HuH-7 (cell line): ENCODE measurements around the gene FFAR3.
"Not testable (repeated sequence)": the region's sequence is repeated elsewhere in the genome, so short reads cannot be mapped to it uniquely, and the experiment has no call there.

Experiments
- DNase-seq: peaks from one replicate; pipeline ENCODE4 v3.0.0; 2011; ENCODE audit warnings: low spot score

The FFAR3 gene

DNA sequence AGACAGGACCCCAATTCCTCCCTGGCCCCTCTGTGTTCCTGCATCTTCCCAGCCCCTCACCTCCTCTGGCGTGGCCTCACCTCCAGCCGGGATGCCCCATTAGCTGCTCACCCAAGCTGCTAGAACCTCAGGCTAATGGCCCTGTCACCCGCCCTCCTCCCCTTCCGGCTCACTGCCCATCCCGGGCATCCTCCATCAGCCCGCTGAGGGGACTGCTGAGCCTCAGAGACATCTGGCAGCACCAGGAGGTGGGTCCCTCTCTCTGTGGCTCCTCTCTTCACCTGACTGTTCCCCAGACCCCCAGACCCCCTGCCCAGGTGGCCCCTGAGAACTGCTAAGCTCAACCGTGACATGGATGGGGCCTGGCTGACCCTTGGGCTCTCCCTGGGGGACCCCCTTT lies 7.7 kb upstream of the FFAR3 start:
- DNase-seq, result no peak

DNA sequence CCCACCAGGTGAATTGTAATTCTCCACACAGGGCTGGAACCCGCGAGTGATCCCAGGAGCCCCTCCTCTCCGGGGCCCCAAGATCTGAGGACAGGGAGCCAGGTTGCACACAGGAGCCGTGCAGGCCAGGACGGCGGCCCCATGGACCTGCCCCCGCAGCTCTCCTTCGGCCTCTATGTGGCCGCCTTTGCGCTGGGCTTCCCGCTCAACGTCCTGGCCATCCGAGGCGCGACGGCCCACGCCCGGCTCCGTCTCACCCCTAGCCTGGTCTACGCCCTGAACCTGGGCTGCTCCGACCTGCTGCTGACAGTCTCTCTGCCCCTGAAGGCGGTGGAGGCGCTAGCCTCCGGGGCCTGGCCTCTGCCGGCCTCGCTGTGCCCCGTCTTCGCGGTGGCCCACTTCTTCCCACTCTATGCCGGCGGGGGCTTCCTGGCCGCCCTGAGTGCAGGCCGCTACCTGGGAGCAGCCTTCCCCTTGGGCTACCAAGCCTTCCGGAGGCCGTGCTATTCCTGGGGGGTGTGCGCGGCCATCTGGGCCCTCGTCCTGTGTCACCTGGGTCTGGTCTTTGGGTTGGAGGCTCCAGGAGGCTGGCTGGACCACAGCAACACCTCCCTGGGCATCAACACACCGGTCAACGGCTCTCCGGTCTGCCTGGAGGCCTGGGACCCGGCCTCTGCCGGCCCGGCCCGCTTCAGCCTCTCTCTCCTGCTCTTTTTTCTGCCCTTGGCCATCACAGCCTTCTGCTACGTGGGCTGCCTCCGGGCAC lies 6.7 kb upstream of the FFAR3 start:
- no peak for DNase-seq

GRCh38 chr19:35352177-35352447 lies 6.1 kb upstream of the FFAR3 start:
- DNase-seq, result no peak

- DNase-seq, result peak; percentile 98
Measured at GRCh38 chr19:35352448-35353304, 5.6 kb upstream of the FFAR3 start.

DNA sequence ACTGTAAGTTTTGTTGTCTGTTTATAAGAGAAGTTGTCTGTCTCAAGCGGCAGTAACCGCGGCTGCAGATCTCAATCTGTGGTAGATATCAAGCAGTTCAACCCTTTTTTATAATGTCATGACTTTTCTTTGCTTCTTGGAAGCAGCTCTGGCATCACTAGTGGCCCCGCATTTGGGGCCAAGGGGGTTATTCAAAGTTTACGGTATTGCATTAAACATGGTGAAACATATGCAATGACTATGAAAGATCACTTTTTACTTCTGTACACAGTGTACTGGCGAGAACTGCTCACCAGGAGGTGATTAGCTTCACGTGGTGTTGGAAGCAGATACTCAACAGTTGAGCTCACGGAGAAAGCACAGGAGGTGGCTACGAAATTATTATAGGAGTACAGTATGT lies 4.6 kb upstream of the FFAR3 start:
- no peak for DNase-seq

- DNase-seq, result no peak
Measured at GRCh38 chr19:35354898-35355297, 3.4 kb upstream of the FFAR3 start.

- no peak for DNase-seq
Measured at GRCh38 chr19:35355791-35356460, 2.3 kb upstream of the FFAR3 start.

DNA sequence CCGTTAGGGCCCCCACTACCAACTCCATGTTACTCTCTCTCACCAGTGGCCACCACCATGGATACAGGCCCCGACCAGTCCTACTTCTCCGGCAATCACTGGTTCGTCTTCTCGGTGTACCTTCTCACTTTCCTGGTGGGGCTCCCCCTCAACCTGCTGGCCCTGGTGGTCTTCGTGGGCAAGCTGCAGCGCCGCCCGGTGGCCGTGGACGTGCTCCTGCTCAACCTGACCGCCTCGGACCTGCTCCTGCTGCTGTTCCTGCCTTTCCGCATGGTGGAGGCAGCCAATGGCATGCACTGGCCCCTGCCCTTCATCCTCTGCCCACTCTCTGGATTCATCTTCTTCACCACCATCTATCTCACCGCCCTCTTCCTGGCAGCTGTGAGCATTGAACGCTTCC lies 574 bp downstream of the FFAR3 start:
- not testable (repeated sequence) for DNase-seq

GRCh38 chr19:35359395-35359794 lies 1.1 kb downstream of the FFAR3 start:
- not testable (repeated sequence) for DNase-seq

DNA sequence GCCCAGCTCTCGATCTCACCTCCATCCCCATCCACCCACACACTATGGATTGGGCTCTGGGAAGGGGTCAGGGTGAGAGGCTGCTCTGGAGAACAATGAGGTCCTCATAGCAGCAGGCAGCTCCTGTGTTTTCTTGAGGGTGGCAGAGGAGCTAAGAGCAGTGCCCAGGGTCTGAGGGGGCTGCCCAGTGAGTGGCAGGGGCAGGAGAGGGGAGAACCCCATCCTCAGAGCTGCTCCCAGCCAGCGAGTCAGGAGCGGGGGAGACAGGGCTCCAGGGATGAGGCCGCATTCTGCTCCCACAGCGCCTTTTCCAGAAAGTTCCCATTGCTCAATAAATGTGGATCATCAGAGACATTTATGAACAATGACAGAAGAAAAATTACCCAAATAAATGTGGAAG lies 1.8 kb downstream of the FFAR3 start:
- DNase-seq, result not testable (repeated sequence)

GRCh38 chr19:35360880-35361420 lies 2.7 kb downstream of the FFAR3 start:
- DNase-seq, result no peak

- no peak for DNase-seq
Measured at GRCh38 chr19:35362261-35363000, 4.2 kb downstream of the FFAR3 start.

GRCh38 chr19:35363001-35363590 lies 4.8 kb downstream of the FFAR3 start:
- no peak for DNase-seq

DNA sequence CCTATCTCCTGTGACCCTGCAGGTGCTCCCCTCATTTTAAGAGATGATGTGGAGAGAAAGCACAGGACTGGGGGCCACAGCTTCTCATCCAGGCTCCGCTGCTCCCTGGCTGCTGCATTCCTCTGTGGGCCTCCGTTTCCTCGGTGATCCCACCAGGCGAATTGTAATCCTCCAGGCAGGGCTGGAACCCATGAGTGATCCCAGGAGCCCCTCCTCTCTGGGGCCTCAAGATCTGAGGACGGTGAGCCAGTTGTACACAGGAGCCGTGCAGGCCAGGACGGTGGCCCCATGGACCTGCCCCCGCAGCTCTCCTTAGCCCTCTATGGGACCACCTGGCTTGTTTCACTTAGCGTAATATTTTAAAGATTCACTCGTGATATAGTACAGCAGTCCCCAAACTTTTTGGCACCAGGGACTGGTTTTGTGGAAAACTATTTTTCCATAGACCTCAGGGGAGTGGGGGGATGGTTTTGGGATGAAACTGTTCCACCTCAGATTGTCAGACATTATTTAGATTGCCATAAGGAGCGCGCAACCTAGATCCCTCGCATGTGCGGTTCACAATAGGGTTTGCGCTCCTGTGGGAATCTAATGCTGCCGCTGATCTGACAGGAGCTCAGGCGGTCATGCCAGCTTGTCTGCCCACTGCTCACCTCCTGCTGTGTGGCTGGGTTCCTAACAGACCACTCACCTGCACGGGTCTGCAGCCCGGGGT lies 5.6 kb downstream of the FFAR3 start:
- no peak for DNase-seq

DNA sequence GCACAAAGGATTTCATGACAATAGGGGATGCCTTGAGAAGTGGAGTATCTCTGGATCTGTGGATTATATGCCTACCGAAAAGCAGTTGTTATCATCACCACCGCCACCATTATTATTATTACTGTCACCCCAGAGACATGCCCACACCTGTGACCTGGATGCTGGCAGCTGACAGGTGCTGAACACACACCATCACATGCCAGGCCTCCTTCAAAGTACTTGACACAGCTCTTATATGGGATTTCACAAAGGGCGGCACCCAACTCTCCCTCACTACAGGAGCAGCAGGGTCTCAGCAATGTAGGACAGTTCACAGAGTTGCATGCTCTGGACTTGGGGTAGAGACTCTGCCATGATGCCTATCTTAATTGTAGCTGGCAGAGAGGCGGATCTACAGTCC lies 7.0 kb downstream of the FFAR3 start:
- no peak for DNase-seq

DNA sequence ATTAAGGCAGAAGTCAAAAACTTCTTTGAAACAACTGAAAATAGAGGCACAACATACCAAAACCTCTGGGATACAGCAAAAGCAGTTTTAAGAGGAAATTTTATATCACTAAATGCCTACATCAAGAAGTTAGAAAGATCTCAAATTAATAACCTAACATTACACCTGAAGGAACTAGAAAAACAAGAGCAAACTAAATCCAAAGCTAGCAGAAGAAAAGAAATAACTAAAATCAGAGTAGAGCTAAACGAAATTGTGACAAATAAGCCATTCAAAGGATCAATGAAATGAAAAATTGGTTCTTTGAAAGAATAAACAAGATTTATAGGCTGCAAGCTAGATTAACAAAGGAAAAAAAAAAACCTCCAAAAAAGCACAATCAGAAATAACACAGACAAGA lies 10.1 kb downstream of the FFAR3 start:
- no peak for DNase-seq

DNA sequence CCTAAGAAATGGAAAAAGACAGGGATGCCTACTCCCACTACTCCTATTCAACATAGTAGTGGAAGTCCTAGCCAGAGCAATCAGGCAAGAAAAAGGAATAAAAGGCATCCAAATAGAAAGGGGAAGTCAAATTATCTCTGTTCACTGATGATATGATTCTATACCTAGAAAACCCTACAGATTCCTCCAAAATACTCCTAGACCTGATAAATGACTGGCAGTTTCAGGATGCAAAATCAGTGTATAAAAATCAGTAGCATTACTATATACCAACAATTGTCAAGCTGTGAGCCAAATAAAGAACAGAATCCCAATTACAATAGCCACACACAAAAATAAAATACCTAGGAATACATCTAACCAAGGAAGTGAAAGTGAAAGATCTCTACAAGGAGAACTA lies 11.3 kb downstream of the FFAR3 start:
- no peak for DNase-seq

- no peak for DNase-seq
Measured at GRCh38 chr19:35370722-35371121, 12.5 kb downstream of the FFAR3 start, which contains the start of gene GPR42. Gene GPR42, plus strand, starts transcription at chr19:35371068. Its CDS starts 292 bp downstream, at chr19:35371360.

DNA sequence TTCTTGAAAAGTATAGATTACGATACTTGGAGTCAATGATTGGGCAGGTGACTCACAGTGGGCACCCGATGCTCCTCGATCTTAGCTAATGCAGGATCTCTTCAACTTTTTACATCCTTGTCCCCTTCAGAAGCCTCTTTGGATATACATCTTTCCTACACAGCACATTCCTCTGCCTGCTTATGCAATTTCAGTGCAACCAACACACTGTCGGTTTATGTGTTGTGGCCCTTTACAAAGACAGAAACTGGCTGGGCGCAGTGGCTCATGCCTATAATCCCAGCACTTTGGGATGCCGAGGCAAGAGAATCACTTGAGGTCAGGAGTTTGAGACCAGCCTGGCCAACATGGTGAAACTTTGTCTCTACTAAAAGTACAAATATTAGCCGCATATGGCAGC lies 15.2 kb downstream of the FFAR3 start:
- no peak for DNase-seq

DNA sequence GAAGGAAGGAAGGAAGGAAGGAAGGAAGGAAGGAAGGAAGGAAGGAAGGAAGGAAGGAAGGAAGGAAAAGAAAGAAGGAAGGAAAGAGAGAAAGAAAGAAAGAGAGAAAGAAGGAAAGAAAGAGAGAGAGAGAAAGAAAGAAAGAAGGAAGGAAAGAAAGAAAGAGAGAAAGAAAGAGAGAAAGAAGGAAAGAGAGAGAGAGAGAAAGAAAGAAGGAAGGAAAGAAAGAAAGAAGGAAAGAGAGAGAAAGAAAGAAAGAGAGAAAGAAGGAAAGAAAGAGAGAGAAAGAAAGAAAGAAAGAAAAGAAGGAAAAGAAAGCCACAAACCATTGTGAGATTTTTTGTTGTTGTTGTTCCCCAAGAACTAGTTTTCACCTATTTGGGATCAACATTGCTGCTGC lies 15.8 kb downstream of the FFAR3 start:
- DNase-seq, result not testable (repeated sequence)
